Hypothalamus (tissue), 51 donors: ENCODE measurements around the gene BRD9.
"Not testable (repeated sequence)": the region's sequence is repeated elsewhere in the genome, so short reads cannot be mapped to it uniquely, and the experiment has no call there.

ENCODE experiments used
- DNase-seq, 51 donors: peaks; one replicate each; lab custom pipeline; 2025; lab: John Stamatoyannopoulos, UW

BRD9 gene

GRCh38 chr5:892394-893136, at the start of gene BRD9, which contains the start of gene TRIP13:
Gene BRD9, minus strand, starts transcription at chr5:892801. Its CDS starts 144 bp downstream, at chr5:892657.
Gene TRIP13, plus strand, starts transcription at chr5:892884. Its CDS starts 115 bp downstream, at chr5:892999.
- DNase-seq, result peak; percentile 32 to 88 (median 69)

DNA sequence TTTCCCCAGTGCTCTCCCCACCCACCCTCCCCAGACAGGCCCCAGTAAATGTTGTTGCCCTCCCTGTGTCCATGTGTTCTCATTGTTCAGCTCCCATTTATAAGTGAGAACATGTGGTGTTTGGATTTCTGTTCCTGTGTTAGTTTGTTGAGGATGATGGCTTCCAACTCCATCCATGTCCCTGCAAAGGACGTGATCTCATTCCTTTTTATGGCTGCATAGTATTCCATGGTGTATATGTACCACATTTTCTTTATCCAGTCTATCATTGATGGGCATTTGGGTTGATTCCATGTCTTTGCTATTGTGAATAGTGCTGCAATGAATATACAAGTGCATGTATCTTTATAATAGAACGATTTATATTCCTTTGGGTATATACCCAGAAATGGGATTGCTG, 48.1 kb upstream of the BRD9 start:
- DNase-seq, result not testable (repeated sequence)

DNA sequence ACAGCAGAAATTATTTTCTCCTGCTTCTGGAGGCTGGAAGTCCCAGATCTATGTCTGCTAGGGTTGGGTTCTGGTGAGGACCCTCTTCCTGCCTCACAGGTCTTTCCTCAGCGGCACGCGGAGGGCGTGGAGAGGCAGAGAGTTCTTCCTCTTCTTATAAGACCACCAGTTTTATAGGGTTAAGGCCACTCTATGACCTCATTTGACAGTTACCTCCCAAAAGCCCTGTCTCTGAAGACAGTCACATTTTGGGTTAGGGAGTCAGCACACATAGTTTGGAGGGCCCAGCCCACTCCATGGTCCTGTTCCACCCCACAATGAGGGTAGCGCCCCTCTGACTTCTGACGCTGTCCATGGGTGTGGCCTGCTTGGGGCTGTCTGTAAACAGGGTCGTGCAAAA, 46.8 kb upstream of the BRD9 start:
- DNase-seq, result no peak

GRCh38 chr5:937151-937924, 44.7 kb upstream of the BRD9 start:
- DNase-seq, result no peak

DNA sequence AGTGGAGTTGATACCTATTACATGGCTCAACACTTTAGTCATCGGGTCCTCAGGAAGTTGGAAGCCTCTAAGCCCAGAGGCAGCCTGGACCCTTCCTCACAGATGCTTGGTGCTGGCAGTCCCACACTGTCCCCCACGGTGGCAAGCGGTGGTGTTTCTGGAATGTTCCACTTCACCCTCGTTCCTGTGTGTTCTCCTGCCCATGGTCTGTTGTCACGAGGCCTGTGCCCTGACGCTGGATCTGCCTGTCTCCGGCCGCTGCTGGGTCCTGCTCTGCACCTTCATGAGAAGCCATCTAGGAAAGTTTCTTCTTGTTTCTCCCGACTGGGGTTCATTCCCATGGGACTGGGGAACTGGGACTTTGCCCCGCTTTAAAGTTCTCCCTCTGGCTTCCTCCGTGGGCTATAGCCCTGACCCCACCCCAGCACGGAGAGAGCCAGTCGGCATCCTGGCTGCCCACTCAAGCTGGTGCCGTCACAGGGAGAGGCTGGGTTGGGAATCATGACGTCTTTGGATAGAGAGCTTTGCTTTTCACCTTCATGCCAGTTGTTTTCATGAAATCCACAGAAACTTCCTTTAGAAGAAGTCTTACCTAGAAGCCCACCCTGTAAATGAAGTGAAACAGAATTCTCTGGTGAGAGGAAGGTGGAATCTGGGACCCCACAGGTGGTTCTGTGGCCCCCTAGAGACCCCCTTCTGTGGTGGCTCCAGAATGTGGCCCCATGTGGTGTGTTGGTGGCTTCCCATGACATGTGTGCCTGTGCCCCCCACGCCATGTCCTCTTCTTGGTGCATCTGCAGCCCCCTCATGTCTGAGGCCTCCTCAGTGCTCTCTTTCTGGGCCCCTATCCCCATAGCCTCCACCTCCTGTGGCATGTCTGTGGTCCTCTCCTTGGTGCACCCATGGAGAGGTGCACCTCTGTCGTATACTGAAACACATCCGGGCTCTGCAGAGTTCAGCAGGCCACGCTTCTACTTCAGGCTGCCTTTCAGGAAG, 43.8 kb upstream of the BRD9 start:
- no peak for DNase-seq

- DNase-seq, result no peak
These were observed 43.0 kb upstream of the BRD9 start for GRCh38 chr5:935510-936084.

- not testable (repeated sequence) for DNase-seq
These were observed 41.9 kb upstream of the BRD9 start for GRCh38 chr5:934381-934967.

DNA sequence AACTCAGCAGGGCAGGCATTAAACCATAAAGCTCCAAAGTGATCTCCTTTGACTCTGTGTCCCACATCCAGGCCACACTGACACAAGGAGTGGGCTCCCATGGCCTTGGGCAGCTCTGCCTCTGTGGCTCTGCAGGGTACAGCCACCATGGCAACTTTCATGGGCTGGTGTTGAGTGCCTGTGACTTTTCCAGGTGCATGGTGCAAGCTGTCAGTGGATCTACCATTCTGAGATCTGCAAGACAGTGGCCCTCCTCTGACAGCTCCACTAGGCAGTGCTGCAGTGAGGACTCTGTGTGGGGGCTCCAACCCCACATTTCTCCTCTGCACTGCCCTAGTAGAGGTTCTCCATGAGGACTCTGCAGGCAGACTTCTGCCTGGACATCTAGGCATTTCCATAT, 41.4 kb upstream of the BRD9 start:
- not testable (repeated sequence) for DNase-seq

GRCh38 chr5:933251-933861, 40.8 kb upstream of the BRD9 start:
- DNase-seq, result no peak

DNA sequence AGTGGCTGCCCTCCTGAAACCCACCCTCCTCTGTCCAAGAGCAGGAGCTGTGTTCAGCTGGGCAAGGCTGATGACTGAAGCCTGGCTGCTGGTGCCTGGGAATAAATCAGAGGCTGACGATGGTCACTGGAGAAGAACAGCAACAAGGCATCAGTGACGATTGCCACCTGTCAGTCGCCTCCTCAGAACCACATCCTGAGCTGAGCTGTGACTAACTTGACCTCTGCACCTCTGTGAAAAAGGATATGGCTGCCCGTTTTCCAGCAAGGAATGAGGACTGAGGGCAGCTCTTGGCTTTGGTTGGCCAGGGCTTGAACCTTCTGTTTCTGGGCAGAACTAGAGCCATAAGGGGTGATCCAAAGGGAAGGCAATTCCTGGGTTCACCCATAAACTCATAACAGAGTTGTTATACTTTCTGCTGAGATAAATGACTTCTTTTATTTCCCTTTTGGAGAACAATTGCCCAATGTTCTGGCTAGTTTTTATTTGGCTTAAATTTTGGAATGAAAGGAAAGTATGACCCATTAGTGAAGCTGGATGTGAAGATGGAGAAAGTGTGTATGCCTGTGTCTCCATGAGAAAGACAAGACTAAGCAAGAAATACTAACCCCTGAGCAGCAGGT, 40.1 kb upstream of the BRD9 start:
- DNase-seq, result no peak

GRCh38 chr5:932151-932627, 39.6 kb upstream of the BRD9 start:
- no peak for DNase-seq

- no peak for DNase-seq
These were observed 39.1 kb upstream of the BRD9 start for GRCh38 chr5:931570-932145.

DNA sequence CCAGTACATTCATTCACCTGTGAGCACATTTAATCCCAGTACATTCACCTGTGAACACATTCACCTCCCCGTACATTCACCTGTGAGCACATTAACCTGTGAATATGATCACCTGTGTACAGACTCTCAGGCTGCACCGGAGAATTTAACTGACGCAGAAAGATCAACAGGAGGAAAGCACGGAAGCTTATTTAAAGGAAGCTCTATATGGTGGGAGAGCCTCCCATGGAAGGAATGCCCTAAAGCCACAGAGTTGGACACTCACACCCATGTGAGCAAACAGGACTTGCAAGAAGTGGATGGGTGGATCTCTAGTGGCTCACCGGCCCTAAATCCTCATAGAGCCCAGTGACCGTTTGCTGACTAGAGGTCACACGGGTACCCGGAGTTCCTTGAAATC, 38.3 kb upstream of the BRD9 start:
- DNase-seq, result no peak

DNA sequence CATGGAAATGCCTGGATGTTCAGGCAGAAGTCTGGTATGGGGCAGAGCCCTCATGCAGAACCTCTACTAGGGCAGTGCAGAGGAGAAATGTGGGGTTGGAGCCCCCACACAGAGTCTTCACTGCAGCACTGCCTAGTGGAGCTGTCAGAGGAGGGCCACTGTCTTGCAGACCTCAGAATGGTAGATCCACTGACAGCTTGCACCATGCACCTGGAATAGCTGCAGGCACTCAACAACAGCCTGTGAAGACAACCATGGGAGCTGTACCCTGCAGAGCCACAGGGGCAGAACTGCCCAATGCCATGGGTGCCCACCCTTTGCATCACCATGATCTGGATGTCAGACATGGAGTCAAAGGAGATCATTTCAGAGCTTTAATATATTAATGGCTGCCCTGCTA, 37.0 kb upstream of the BRD9 start:
- DNase-seq, result no peak

GRCh38 chr5:929182-929581, 36.6 kb upstream of the BRD9 start:
- not testable (repeated sequence) for DNase-seq

DNA sequence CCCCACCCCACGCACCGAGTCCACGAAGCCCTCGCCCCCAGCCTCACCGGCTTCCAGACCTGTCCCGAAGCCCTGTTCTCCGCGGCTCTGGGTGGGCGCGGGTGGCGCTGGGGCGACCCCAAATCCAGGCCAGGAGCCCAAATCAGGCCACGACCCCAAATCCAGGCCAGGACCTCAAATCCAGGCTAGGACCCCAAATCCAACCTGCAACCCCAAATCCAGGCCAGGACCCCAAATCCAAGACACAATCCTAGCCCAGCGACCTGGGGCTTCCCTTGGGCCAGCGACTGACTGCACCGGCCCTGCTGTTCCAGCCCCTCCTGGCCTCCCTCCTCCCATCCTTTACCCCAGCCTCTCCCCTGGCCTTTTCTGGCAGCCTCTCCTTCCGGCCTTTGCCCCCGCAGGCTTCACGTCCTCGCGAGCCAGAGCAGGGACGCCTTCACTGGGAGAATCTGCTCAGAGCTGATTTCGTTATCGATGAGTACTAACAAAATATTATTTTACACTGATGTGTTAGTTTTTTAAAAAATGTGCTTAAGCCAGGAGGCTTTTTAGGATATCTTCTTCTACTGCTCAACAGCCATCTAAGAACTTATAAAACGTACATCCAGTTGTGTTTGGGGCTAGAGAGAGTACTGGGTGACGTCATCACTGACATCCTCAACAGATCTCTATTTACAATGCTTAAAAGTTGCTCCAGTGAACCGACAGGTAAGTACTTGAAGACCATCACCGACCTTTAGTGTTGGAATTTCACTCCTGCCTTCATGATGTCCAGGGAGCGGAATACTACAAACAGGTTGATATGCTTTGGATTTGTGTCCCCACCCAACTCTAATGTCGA, 34.8 kb upstream of the BRD9 start:
- DNase-seq, result no peak

- peak in 6 of 51 donors; percentile 14 to 35 (median 21) for DNase-seq
These were observed 34.0 kb upstream of the BRD9 start for GRCh38 chr5:926417-927171.
